ENCODE data around the gene ATP7A. TPM values are rescaled to one million over a fixed set of nuclear protein-coding genes. Genes with fewer than 3 reads are reported as not detected.
"Not testable (repeated sequence)": the region's sequence is repeated elsewhere in the genome, so short reads cannot be mapped to it uniquely, and the experiment has no call there.

ATP7A gene
- total RNA-seq, 2 donors from 2014 or later, result 7.3 to 9.9 TPM

DNA sequence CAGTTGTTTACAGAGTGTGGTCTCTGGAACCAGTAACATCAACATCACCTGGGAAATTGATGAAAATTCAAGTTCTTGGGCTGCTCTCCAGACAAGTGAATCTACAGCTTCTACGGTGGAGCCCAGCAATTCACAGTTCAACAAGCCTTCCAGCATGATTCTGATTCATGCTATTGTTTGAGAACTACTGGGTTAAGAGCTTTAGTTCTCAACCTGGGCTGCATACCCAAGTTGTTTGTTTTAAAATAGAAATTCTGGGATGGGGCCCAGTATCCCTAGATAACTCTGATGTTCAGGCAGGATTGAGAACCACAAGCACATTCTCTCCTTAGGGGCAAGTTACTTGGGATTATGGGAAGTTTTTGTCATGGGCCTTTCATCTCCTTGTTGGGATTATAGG is 155.6 kb downstream of the ATP7A start:
- intact Hi-C loops (cut with DNase I), result no loop called here
- DNase-seq, result no peak
- H3K36me3 ChIP-seq (replicated peaks in 1 of 2; ENCODE audit: insufficient read depth in 1 of 2, low read depth in 2 of 2), result no peaks in the 10 kb centered on the region
- no peaks in the 10 kb centered on the region for H3K9me3 ChIP-seq
- H3K4me1 ChIP-seq, result no peaks in the 10 kb centered on the region
- no peaks in the 10 kb centered on the region for H3K27me3 ChIP-seq
- H3K27ac ChIP-seq, result no peak overlapping the region
- ATAC-seq, result no peak
- no CpG with 5 or more reads among the region's 1 CpG for WGBS, 2 donors
- no peak overlapping the region for H3K4me3 ChIP-seq
- no peak for TF ChIP-seq POLR2A (IDR thresholded peaks at IDR 0.05)
- no peak for TF ChIP-seq CTCF (IDR thresholded peaks at IDR 0.05)

DNA sequence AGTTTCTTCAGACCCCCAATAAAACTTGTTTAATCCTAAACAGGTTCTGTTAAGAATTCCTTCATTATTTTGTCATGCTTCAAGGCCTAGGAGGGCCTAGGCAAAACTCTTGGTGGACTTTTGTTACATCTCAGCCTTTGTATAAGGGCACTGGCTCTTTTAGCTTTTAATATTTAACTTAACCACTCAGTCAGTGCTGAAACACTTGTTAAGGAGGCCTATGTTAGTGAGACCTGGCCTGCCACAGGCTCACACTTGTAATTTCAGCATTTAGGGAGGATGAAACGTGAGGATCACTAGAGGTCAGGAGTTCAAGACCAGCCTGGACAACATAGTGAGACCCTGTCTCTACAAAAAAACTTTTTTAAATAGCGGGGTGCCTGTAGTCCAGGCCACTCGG is 160.8 kb downstream of the ATP7A start:
- TF ChIP-seq POLR2A (IDR thresholded peaks at IDR 0.05), result no peak
- TF ChIP-seq CTCF (IDR thresholded peaks at IDR 0.05), result no peak
- 83 to 88% methylated on average over 3 of the region's 3 CpGs for WGBS, 2 donors
- no peak overlapping the region for H3K4me3 ChIP-seq
- H3K27ac ChIP-seq, result no peak overlapping the region
- intact Hi-C loops (cut with DNase I), result no loop called here
- no peaks in the 10 kb centered on the region for H3K36me3 ChIP-seq (replicated peaks in 1 of 2; ENCODE audit: insufficient read depth in 1 of 2, low read depth in 2 of 2)
- DNase-seq, result no peak
- ATAC-seq, result no peak
- H3K9me3 ChIP-seq, result no peaks in the 10 kb centered on the region
- H3K4me1 ChIP-seq, result no peaks in the 10 kb centered on the region
- no peaks in the 10 kb centered on the region for H3K27me3 ChIP-seq

DNA sequence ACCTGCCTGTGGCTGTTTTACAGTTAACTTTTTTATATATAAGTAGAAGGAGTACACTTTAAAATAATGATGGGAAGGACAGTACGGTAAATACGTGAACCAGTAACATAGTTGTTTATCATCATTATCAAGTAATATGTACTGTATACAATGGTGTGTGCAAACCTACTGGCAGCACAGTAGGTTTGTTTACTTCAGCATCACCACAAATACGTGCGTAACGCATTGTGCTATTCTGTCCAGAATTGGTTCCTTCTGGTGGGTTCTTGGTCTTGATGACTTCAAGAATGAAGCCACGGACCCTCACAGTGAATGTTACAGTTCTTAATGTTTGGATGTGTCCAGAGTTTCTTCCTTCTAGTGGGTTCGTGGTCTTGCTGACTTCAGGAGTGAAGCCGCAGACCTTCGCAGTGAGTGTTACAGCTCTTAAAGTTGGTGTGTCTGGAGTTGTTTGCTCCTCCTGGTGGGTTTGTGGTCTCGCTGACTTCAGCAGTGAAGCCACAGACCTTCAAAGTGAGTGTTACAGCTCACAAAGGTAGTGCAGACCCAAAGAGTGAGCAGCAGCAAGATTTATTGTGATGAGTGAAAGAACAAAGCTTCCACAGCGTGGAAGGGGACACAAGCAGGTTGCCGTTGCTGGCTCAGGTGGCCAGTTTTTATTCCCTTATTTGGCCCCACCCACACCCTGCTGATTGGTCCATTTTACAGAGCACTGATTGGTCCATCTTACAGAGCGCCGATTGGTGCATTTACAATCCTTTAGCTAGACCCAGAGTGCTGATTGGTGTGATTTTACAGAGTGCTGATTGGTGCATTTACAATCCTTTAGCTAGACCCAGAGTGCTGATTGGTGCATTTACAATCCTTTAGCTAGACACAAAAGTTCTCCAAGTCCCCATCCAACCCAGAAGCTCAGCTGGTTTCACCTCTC is 162.9 kb downstream of the ATP7A start:
- 84 to 86% methylated on average over 13 of the region's 14 CpGs for WGBS, 2 donors
- H3K36me3 ChIP-seq (replicated peaks in 1 of 2; ENCODE audit: insufficient read depth in 1 of 2, low read depth in 2 of 2); H3K9me3 ChIP-seq; H3K27ac ChIP-seq; H3K4me3 ChIP-seq; intact Hi-C loops (cut with DNase I); ATAC-seq; H3K27me3 ChIP-seq; H3K4me1 ChIP-seq: not testable (repeated sequence)
- DNase-seq, result peak in 1 of 4 donors; percentile 1

DNA sequence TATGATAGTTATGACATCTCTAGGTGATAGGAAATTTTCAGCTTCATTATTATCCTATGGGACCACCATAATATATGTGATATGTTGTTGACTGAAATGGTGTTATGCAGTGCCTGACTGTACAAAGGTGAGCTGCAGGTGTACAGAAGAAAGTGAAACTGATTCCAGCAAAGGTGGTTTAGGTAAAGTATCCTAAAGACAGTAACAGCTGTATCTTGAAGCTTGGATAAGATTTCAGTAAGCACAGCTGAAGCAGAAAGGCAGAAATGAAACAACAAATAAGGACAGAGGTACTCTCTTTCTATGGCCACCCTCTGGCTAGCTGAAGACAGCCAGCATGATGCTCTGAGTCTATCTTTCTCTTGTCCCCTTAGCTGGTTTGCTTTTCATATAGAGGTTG is 163.6 kb downstream of the ATP7A start:
- Histone ChIP-seq H3K27me3 (no peaks in the 10 kb centered on the region), H3K4me3 (no peak overlapping the region), H3K36me3 (replicated peaks in 1 of 2; ENCODE audit: insufficient read depth in 1 of 2, low read depth in 2 of 2) (no peaks in the 10 kb centered on the region), H3K27ac (no peak overlapping the region), H3K9me3 (no peaks in the 10 kb centered on the region), H3K4me1 (no peaks in the 10 kb centered on the region)
- intact Hi-C loops (cut with DNase I), result no loop called here
- TF ChIP-seq CTCF (IDR thresholded peaks at IDR 0.05) (no peak), POLR2A (IDR thresholded peaks at IDR 0.05) (no peak)
- DNase-seq (no peak), ATAC-seq (no peak)

GRCh38 chrX:78075787-78076389 is 165.4 kb downstream of the ATP7A start:
- DNase-seq (no peak), ATAC-seq (no peak)
- intact Hi-C loops (cut with DNase I), result no loop called here
- no peak overlapping the region for H3K27ac ChIP-seq
- no peaks in the 10 kb centered on the region for H3K9me3 ChIP-seq
- H3K4me1 ChIP-seq, result no peaks in the 10 kb centered on the region
- H3K4me3 ChIP-seq, result no peak overlapping the region
- no peak for TF ChIP-seq POLR2A (IDR thresholded peaks at IDR 0.05)
- TF ChIP-seq CTCF (IDR thresholded peaks at IDR 0.05), result no peak
- H3K27me3 ChIP-seq, result no peaks in the 10 kb centered on the region
- no peaks in the 10 kb centered on the region for H3K36me3 ChIP-seq (replicated peaks in 1 of 2; ENCODE audit: insufficient read depth in 1 of 2, low read depth in 2 of 2)
- WGBS, 2 donors, result 78 to 84% methylated on average over 5 of the region's 5 CpGs

DNA sequence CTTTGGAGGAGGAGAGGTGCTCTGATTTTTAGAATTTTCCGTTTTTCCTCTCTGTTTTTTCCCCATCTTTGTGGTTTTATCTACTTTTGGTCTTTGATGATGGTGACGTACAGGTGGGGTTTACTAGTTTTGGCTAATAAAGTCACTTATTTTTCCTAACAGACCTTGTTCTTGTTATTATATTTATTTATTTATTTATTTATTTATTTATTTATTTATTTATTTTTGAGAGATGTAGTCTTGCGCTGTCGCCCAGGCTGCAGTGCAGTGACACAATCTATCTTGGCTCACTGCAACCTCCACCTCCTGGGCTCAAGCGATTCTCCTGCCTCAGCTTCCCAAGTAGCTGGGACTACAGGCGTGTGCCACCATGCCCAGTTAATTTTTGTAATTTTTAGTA is 170.9 kb downstream of the ATP7A start:
- H3K9me3 ChIP-seq; H3K27me3 ChIP-seq; ATAC-seq; H3K27ac ChIP-seq; H3K4me1 ChIP-seq; DNase-seq; intact Hi-C loops (cut with DNase I); H3K4me3 ChIP-seq; H3K36me3 ChIP-seq (replicated peaks in 1 of 2; ENCODE audit: insufficient read depth in 1 of 2, low read depth in 2 of 2): not testable (repeated sequence)
- 94 to 96% methylated on average over 4 to 6 of the region's 6 CpGs for WGBS, 2 donors
